Measurements from ENCODE around the gene L3MBTL4. TPM values are rescaled to one million over a fixed set of nuclear protein-coding genes. Genes with fewer than 3 reads are reported as not detected.

The L3MBTL4 gene
- total RNA-seq, 1 experiment from 2014 or later = 2.1 TPM

DNA sequence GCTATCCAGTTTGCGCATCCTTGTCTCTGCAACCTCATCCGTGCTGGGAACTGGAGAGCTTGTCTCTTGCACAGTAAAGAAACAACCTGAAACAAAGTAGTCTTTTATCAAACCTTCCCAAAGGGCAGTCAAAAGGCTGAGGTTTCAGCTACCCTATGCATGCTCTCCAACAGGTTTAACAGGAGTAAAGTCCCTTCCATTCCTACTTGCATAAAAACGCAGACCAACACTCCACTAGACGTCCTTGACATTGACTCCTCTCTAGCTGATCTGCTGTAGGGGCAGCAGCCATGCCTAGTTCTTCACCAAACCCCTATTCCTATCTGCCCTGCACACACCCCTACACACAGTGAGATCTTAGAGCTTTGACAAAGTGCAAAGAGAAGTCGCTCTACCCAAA, 41.5 kb downstream of the L3MBTL4 start:
- Mint-ChIP-seq H3K4me3 (ENCODE audit: low read depth, unreplicated experiment) (no peak overlapping the region), H3K9me3 (ENCODE audit: low read depth, unreplicated experiment) (peaks cover 3% of the 10 kb centered on the region), H3K27me3 (ENCODE audit: unreplicated experiment) (peaks cover 36% of the 10 kb centered on the region), H3K36me3 (ENCODE audit: insufficient read depth, unreplicated experiment) (no peaks in the 10 kb centered on the region), H3K27ac (ENCODE audit: unreplicated experiment) (no peak overlapping the region), H3K4me1 (ENCODE audit: low read depth, unreplicated experiment) (no peaks in the 10 kb centered on the region)
- TF ChIP-seq, protein P1, sequence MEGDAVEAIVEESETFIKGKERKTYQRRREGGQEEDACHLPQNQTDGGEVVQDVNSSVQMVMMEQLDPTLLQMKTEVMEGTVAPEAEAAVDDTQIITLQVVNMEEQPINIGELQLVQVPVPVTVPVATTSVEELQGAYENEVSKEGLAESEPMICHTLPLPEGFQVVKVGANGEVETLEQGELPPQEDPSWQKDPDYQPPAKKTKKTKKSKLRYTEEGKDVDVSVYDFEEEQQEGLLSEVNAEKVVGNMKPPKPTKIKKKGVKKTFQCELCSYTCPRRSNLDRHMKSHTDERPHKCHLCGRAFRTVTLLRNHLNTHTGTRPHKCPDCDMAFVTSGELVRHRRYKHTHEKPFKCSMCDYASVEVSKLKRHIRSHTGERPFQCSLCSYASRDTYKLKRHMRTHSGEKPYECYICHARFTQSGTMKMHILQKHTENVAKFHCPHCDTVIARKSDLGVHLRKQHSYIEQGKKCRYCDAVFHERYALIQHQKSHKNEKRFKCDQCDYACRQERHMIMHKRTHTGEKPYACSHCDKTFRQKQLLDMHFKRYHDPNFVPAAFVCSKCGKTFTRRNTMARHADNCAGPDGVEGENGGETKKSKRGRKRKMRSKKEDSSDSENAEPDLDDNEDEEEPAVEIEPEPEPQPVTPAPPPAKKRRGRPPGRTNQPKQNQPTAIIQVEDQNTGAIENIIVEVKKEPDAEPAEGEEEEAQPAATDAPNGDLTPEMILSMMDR (IDR thresholded peaks at IDR 0.05; ENCODE audit: unreplicated experiment) = no peak
- no peak for DNase-seq
- CTCF ChIA-PET = no interaction called here
- intact Hi-C loops (cut with micrococcal nuclease; ENCODE audit: unreplicated experiment) = no loop called here
- no TSS peak for BruUV-seq (replicated peaks)

DNA sequence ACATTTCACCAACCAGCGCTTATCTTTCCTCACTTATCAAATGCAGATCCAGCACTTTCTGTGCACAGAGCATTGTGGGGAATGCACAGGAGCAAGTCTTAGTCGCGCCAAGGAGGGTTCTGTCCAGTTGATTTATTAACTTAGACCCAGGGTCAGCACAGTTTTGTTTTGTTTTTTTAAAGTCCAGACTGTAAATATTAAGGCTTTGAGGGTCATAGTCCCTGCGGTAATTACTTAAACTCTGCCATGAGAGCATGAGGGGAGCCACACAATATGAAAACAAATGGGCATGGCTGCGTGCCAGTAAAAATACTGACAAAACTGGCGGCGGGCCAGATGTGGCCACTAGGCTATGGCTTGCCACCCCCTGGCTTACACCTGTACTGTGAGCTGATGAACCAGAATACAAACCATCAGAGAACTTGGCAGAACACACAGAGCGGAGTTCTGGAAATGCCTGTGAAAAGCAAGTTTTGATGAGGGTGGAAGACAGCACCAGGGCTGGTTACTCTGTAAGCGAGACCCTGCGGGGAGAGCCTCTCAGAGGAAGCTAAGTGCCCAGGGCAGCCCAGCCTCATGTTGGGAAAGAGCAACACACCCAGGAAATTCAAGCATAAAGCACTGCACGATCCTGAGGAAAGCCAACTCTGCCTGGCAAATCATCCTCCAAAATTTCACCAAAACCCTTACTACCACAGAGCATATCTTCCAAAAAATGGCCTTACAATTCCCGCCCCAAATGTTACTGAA, 43.6 kb downstream of the L3MBTL4 start:
- no TSS peak for BruUV-seq (replicated peaks)
- peaks cover 3% of the 10 kb centered on the region for H3K9me3 Mint-ChIP-seq (ENCODE audit: low read depth, unreplicated experiment)
- peak; percentile 61 for DNase-seq

DNA sequence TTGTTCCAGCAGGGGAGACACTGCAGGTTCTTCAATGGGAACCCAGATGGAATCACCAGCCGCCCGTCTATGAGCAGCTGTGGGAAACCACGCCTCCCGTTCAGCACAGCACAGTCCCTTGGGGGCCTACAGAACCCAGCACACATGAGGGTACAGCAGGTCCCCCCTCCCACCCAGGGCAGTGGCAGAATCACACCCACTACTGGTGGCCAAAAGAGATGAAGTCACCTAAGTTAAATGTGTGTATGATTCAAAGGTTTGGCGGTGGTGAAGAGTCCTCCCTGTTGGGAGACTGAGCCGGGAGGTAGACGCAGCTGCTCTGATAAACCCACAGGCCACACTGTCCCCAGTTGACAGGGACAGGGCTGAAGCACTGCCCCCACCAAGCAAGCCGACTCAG, 44.3 kb downstream of the L3MBTL4 start:
- no peak overlapping the region for H3K27ac Mint-ChIP-seq (ENCODE audit: unreplicated experiment)
- CTCF ChIA-PET = no interaction called here
- peaks cover 46% of the 10 kb centered on the region for H3K27me3 Mint-ChIP-seq (ENCODE audit: unreplicated experiment)
- DNase-seq = no peak
- H3K4me3 Mint-ChIP-seq (ENCODE audit: low read depth, unreplicated experiment) = no peak overlapping the region
- H3K9me3 Mint-ChIP-seq (ENCODE audit: low read depth, unreplicated experiment) = peaks cover 3% of the 10 kb centered on the region
- H3K4me1 Mint-ChIP-seq (ENCODE audit: low read depth, unreplicated experiment) = no peaks in the 10 kb centered on the region
- TF ChIP-seq, protein P1 (IDR thresholded peaks at IDR 0.05; ENCODE audit: unreplicated experiment) = no peak
- no TSS peak for BruUV-seq (replicated peaks)
- no peaks in the 10 kb centered on the region for H3K36me3 Mint-ChIP-seq (ENCODE audit: insufficient read depth, unreplicated experiment)
- intact Hi-C loops (cut with micrococcal nuclease; ENCODE audit: unreplicated experiment) = no loop called here

More for the DNA sequence above, 43.6 kb downstream of the L3MBTL4 start:
- Mint-ChIP-seq H3K27me3 (ENCODE audit: unreplicated experiment) (peaks cover 50% of the 10 kb centered on the region), H3K4me3 (ENCODE audit: low read depth, unreplicated experiment) (no peak overlapping the region), H3K36me3 (ENCODE audit: insufficient read depth, unreplicated experiment) (no peaks in the 10 kb centered on the region), H3K4me1 (ENCODE audit: low read depth, unreplicated experiment) (no peaks in the 10 kb centered on the region), H3K27ac (ENCODE audit: unreplicated experiment) (no peak overlapping the region)
- CTCF ChIA-PET = no interaction called here
- TF ChIP-seq, protein P1 (IDR thresholded peaks at IDR 0.05; ENCODE audit: unreplicated experiment) = no peak
- intact Hi-C loops (cut with micrococcal nuclease; ENCODE audit: unreplicated experiment) = no loop called here

DNA sequence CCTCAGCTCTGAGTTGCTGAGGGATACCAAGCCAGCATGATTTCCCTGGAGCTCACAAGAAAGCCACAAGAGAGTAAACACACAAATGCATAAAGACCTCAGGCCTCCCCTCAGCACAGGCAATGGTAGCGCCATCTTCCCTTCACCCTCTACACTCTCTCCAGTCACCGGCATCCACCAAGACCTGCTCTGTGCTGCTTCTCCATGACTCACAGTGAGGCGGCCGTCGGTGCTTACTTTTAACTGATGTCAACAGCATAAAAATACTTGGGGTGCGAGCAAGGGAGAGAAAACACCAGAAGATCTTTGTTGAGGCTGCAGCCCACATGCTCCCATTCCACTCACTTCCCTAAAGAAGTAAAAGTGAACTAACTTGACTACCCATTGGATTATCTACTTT, 46.7 kb downstream of the L3MBTL4 start:
- TF ChIP-seq, protein P1 (IDR thresholded peaks at IDR 0.05; ENCODE audit: unreplicated experiment) = no peak
- no TSS peak for BruUV-seq (replicated peaks)
- H3K27me3 Mint-ChIP-seq (ENCODE audit: unreplicated experiment) = peaks cover 27% of the 10 kb centered on the region
- DNase-seq = no peak
- H3K4me3 Mint-ChIP-seq (ENCODE audit: low read depth, unreplicated experiment) = no peak overlapping the region
- intact Hi-C loops (cut with micrococcal nuclease; ENCODE audit: unreplicated experiment) = no loop called here
- H3K9me3 Mint-ChIP-seq (ENCODE audit: low read depth, unreplicated experiment) = no peaks in the 10 kb centered on the region
- no peak overlapping the region for H3K27ac Mint-ChIP-seq (ENCODE audit: unreplicated experiment)
- CTCF ChIA-PET = no interaction called here
- no peaks in the 10 kb centered on the region for H3K36me3 Mint-ChIP-seq (ENCODE audit: insufficient read depth, unreplicated experiment)
- H3K4me1 Mint-ChIP-seq (ENCODE audit: low read depth, unreplicated experiment) = no peaks in the 10 kb centered on the region

Measured in Calu3 (cell line).